Thyroid gland (tissue), 4 donors: Measurements from ENCODE around the gene BLVRA.

Experiments used
- POLR2A ChIP-seq, 2 donors: fragments of 450-650 bp; IDR thresholded peaks; one replicate each; pipeline ENCODE4 v1.6.1; 2017; ENCODE audit warnings: antibody characterized with exemption in 2 of 2, mild to moderate bottlenecking in 2 of 2, moderate library complexity in 1 of 2
- TF ChIP-seq, protein P1 (sequence below), 6 experiments: fragments of 200-600 bp in 3 of 6; fragments of 450-650 bp in 3 of 6; sonication (generic) in 3 of 6; IDR thresholded peaks; one replicate each; pipeline ENCODE4 v1.5.1; 2016 to 2019; ENCODE audit warnings: antibody characterized with exemption in 6 of 6, mild to moderate bottlenecking in 2 of 6, inconsistent platforms in 1 of 6, moderate library complexity in 1 of 6

- no peak for TF ChIP-seq POLR2A (IDR thresholded peaks at IDR 0.05)
- TF ChIP-seq, protein P1, sequence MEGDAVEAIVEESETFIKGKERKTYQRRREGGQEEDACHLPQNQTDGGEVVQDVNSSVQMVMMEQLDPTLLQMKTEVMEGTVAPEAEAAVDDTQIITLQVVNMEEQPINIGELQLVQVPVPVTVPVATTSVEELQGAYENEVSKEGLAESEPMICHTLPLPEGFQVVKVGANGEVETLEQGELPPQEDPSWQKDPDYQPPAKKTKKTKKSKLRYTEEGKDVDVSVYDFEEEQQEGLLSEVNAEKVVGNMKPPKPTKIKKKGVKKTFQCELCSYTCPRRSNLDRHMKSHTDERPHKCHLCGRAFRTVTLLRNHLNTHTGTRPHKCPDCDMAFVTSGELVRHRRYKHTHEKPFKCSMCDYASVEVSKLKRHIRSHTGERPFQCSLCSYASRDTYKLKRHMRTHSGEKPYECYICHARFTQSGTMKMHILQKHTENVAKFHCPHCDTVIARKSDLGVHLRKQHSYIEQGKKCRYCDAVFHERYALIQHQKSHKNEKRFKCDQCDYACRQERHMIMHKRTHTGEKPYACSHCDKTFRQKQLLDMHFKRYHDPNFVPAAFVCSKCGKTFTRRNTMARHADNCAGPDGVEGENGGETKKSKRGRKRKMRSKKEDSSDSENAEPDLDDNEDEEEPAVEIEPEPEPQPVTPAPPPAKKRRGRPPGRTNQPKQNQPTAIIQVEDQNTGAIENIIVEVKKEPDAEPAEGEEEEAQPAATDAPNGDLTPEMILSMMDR (IDR thresholded peaks at IDR 0.05): no peak
Observed at GRCh38 chr7:43844257-43844656, 85.8 kb downstream of the BLVRA start.
